Umbilical cord (tissue), 2 donors: Measurements from ENCODE around the gene AGMAT. TPM values are rescaled to one million over a fixed set of nuclear protein-coding genes. Genes with fewer than 3 reads are reported as not detected.

ENCODE experiments used
- DNase-seq: peaks from one replicate; pipeline ENCODE4 v3.0.0-alpha.2; 2015; ENCODE audit warnings: low spot score
- total RNA-seq: library from RNA; depleted of rRNA; stranded (reverse); fragments of >200 nt; gene quantifications from one replicate; pipeline ENCODE4 v1.2.3, GENCODE V29; 2014; ENCODE audit warnings: low replicate concordance; ENCODE audit not compliant: insufficient read depth

Gene AGMAT
- total RNA-seq, 1 donor from 2014 or later: 1.9 TPM

- DNase-seq: no peak
Measured at GRCh38 chr1:15523104-15524020, 61.5 kb downstream of the AGMAT start.

GRCh38 chr1:15522551-15522950, 62.3 kb downstream of the AGMAT start:
- DNase-seq: no peak

Other genes with a start within 250 kb of the AGMAT start
- 13.0 TPM for gene EFHD2, start 175.2 kb downstream of the AGMAT start, total RNA-seq
- gene CTRC, start 146.6 kb downstream of the AGMAT start, total RNA-seq: 0.96 TPM
- not detected for gene CELA2A, start 128.3 kb downstream of the AGMAT start, total RNA-seq
- gene CELA2B, start 108.9 kb downstream of the AGMAT start, total RNA-seq: not detected
- gene CASP9, start 60.8 kb downstream of the AGMAT start, total RNA-seq: 6.7 TPM
- 18.5 TPM for gene DNAJC16, start 58.2 kb downstream of the AGMAT start, total RNA-seq
- 16.1 TPM for gene DDI2, start 32.4 kb upstream of the AGMAT start, total RNA-seq
- gene PLEKHM2, start 99.3 kb upstream of the AGMAT start, total RNA-seq: 26.0 TPM
- 0.48 TPM for gene SLC25A34, start 151.2 kb upstream of the AGMAT start, total RNA-seq
- not detected for gene TMEM82, start 157.4 kb upstream of the AGMAT start, total RNA-seq
- gene FBLIM1, start 173.7 kb upstream of the AGMAT start, total RNA-seq: 134 TPM
- 0.96 TPM for gene UQCRHL, start 222.6 kb upstream of the AGMAT start, total RNA-seq